ENCODE measurements around the gene MACROD2.
"Not testable (repeated sequence)": the region's sequence is repeated elsewhere in the genome, so short reads cannot be mapped to it uniquely, and the experiment has no call there.

Gene MACROD2

GRCh38 chr20:15756002-15756753 is 1760.9 kb downstream of the MACROD2 start:
- FAIRE-seq: no peak

- no peak for FAIRE-seq
Observed at GRCh38 chr20:15756754-15757115, 1761.4 kb downstream of the MACROD2 start.

GRCh38 chr20:15759594-15759993 is 1764.3 kb downstream of the MACROD2 start:
- FAIRE-seq: no peak

- FAIRE-seq: no peak
Observed at GRCh38 chr20:15760001-15760621, 1764.8 kb downstream of the MACROD2 start.

- no peak for FAIRE-seq
Observed at GRCh38 chr20:15763366-15763765, 1768.0 kb downstream of the MACROD2 start.

GRCh38 chr20:15767586-15767985 is 1772.3 kb downstream of the MACROD2 start:
- FAIRE-seq: no peak

GRCh38 chr20:15767999-15768741 is 1772.9 kb downstream of the MACROD2 start:
- FAIRE-seq: no peak

- no peak for FAIRE-seq
Observed at GRCh38 chr20:15772826-15773225, 1777.5 kb downstream of the MACROD2 start.

- no peak for FAIRE-seq
Observed at GRCh38 chr20:15774926-15775325, 1779.6 kb downstream of the MACROD2 start.

GRCh38 chr20:15776770-15777466 is 1781.6 kb downstream of the MACROD2 start:
- no peak for FAIRE-seq

GRCh38 chr20:15784020-15784419 is 1788.7 kb downstream of the MACROD2 start:
- FAIRE-seq: no peak

- no peak for FAIRE-seq
Observed at GRCh38 chr20:15789079-15789478, 1793.8 kb downstream of the MACROD2 start.

- no peak for FAIRE-seq
Observed at GRCh38 chr20:15792855-15793254, 1797.5 kb downstream of the MACROD2 start.

- no peak for FAIRE-seq
Observed at GRCh38 chr20:15794409-15794808, 1799.1 kb downstream of the MACROD2 start.

GRCh38 chr20:15795305-15796019 is 1800.1 kb downstream of the MACROD2 start:
- FAIRE-seq: no peak

GRCh38 chr20:15799871-15800270 is 1804.6 kb downstream of the MACROD2 start:
- FAIRE-seq: no peak

- FAIRE-seq: no peak
Observed at GRCh38 chr20:15802020-15802419, 1806.7 kb downstream of the MACROD2 start.

- FAIRE-seq: no peak
Observed at GRCh38 chr20:15805154-15805553, 1809.8 kb downstream of the MACROD2 start.

- no peak for FAIRE-seq
Observed at GRCh38 chr20:15806105-15806504, 1810.8 kb downstream of the MACROD2 start.

GRCh38 chr20:15807271-15807670 is 1812.0 kb downstream of the MACROD2 start:
- no peak for FAIRE-seq

- not testable (repeated sequence) for FAIRE-seq
Observed at GRCh38 chr20:15807771-15808170, 1812.5 kb downstream of the MACROD2 start.

GRCh38 chr20:15811951-15812350 is 1816.6 kb downstream of the MACROD2 start:
- no peak for FAIRE-seq

- no peak for FAIRE-seq
Observed at GRCh38 chr20:15812696-15813095, 1817.4 kb downstream of the MACROD2 start.

All from G401.6 (cell line).